HG03354 (cell line): Measurements from ENCODE around the gene SUN5.

Experiments used
- ATAC-seq: cut with Tn5 transposase; IDR thresholded peaks from one replicate; pipeline ENCODE4 v1.9.1; 2021; ENCODE audit warnings: mild to moderate bottlenecking; ENCODE audit not compliant: unreplicated experiment, poor library complexity, severe bottlenecking

SUN5 gene

DNA sequence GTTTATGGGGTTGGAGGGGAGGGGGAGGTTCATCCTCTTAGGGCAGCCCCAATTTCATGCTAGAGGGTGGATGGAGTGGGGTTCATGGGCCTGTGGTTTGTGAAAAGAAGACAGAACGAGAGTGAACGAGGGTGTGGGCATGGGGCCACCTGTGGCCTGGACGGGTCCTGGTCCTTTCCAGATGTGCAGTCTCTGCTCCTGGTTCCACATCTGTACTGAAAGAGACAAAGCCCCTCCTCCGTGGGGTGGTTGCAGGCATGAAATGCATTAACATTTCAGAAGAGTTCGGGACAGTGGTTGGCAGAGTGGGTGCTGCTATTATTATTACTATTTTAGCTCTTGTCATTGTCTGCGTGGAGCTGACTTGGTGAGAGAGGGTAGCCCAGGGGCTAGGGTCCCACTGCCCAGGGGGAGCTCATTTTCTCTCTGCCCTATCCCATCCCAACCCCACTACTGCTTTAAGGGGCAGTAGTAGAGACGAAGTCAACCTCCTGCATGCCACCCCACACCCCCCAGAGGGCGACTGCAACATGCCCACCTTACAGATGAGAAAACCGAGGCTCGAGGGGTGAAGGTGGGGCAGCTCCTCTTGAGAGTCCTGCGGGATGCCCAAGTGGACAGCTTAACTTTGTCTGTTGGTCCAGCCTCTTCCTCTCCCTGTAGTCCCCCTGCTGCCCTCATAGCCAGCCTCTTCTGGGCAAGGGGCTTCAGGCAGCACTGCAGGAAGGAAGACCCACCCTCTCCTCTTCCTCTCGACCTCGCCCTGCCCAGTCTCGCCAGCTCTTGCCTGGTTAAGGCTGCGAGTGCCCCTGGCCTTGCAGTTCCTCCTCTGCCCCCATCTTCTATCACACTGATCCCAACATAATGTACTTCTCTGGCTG lies 11.7 kb upstream of the SUN5 start:
- ATAC-seq = no peak

GRCh38 chr20:33015114-33015484 lies 10.9 kb upstream of the SUN5 start:
- no peak for ATAC-seq

DNA sequence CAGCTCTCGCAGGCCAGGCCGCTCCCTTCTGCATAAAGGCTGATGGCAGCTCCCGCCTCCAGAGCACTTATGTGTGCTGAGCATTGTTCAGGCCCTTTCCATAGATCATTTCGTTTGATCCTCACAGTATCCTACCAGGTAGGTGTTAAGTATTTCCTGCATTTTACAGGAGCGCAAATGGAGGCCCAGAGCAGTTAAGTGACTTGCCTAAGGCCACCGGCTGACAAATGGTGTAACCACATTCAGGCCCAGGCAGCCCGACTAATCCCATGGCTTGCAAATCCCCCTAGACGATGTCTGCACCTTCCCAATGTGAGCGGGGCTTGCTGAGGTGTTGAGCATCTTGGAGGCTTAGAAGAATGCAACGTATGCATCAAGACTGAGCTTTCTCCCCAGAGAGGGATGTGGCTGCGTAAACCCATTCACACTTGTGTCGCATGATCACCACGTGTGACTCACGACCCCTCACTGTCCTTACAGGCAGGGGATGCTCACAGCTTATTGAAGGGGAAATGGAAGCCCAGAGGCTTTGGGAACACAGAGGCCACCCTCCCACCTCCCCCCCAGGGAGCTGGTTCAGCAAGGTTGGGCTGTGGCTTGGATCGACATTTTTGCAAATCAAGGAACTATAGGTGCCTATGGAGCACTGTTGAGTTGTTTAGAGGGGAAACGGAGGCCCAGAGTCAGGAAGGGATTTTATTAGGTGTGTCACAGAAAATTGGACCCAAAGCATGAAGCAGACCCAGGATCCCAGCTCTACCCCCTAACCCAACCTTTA lies 10.3 kb upstream of the SUN5 start:
- ATAC-seq = no peak

GRCh38 chr20:33013701-33014326 lies 9.6 kb upstream of the SUN5 start:
- no peak for ATAC-seq

DNA sequence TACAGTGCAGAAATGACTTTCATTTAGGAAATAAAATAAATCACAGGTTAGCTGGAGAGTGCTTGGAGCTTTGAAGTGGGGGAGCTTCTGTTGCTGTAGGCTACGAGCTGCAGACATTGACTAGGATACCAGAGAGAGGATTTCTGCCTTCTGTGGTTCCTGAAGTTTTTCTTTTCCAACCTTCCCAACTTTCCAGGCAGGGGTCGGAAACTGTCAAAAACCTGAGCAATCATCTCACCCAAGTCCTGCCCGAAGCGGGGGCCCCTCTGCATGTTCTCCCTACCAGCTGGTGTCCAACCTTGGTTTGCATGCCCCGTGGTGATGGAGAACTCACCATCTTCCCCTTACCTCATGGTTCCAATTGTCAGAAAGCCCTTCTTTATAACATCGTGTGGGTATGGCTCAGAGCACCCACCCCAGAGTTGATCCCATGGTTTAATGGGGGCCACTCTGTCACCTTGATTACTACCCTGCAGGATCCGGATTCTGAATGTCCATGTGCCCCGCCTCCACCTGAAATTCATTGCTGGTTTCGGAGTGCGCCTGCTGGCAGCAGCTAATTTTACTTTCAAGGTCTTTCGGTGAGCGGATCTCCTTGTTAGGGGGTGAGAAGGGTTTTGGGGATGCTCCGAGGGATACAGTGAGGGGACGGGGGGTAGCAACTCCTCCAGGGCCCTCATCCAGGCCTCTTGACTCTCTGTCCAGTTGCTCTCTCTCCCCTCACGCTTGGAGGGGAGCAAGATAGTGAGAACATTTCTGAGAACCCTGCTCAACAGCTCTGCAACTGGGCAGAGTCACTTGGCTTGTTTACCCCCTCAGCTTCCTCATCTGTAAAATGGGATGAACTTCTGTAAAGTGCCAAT lies 8.3 kb upstream of the SUN5 start:
- ATAC-seq = no peak

DNA sequence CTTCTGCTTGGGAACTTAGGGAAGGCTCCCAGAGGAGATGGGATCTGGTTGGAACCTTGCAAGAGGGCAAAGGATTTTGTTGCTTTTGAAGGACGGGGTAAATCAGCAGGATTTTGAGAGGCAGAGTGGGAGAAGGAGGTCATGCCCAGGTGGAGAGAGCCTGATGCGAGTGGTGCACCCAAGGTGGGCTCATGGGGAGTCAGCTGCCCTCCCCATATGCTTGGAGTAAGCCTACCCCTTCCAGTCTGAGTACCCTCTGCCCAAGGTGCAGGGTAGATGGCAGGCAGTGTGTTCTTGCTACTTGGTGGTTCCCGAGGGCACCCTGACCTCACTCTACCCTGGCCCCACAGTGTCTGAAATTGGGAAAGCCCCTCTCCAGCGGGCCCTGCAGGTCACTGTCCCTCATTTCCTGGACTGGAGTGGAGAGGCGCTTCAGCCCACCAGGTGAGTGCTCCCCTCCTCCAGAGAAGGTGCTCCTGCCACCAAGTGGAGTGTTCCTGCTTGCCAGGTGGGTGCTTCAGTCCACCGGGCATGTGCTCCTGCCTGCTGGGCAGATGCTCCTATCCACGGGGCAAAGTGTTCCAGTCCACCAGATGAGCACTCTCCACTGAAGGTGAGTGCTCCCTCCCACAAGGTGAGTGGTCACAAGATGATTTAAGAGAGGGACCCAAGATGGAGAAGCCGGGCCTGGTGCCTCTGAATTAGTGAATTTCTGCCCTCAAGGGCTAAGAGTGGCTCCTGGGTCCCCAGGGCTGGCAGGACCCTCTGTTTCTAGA lies 6.6 kb upstream of the SUN5 start:
- no peak for ATAC-seq

DNA sequence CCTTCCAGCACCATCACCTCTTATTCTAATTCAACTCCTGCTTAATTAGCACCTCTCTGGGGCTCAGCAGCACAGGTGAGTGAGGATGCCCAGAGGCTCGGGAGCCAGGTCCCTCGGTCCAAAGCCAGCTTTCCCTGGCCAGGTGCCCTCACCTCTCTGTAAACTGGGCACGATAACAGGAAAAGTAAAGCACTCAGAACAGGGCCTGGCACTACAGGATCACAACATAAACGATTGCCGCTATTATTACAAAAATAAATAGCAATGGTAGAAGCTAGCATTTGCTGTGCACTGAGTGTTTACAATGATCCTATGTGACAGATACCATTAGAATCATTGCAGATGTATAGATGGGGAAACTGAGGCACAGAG lies 5.9 kb upstream of the SUN5 start:
- no peak for ATAC-seq

- no peak for ATAC-seq
Measured at GRCh38 chr20:33009214-33010132, 5.2 kb upstream of the SUN5 start.

GRCh38 chr20:33008336-33009213 lies 4.3 kb upstream of the SUN5 start:
- no peak for ATAC-seq

GRCh38 chr20:33007376-33008335 lies 3.4 kb upstream of the SUN5 start, which contains the start of gene BPIFB2:
BPIFB2 (plus strand) TSS chr20:33007704; CDS start chr20:33008575, 871 bp downstream.
- ATAC-seq = no peak

- ATAC-seq = no peak
Measured at GRCh38 chr20:33006776-33007375, 2.6 kb upstream of the SUN5 start.

DNA sequence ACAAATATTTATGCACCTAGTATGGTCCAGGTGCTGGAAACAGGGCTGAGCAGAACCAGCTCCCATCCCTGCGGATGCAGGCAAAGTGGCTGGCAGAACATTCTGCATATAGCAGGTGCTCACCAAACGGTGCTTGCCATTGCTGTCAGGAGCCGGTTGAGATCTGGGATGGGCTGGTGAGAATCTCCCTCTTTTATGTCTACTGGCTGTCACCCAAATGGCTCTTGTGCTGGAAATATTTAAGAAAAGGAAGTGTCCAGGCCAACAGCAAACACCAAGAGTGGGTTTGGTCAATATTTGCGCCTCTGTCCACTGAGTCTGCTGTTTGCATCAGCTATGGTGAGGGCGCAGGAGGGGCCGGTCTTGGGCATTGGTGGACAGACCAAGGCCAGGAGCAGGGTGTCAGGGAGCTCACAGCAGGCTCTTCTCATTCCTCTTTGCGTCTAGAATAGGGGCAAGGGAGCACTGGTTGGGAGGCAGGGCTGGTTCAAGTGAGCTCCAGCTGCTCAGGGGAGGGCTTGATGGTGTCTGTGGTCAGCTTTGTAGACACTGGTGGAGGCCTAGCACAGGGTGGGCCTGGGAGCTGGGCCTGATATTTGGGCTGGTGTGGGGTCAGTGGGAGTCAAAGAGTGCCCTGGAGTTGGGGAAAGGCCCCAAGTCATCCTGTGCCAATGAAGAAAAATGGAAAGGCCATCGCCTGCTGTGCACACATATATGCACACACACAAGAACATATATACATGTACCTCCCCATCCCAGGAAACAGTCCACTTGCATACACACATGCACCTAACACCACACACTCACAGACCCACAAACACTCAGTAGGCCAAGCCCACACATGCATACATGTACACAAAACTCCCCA lies 1.9 kb upstream of the SUN5 start:
- no peak for ATAC-seq

- no peak for ATAC-seq
Measured at GRCh38 chr20:33005132-33005566, 916 bp upstream of the SUN5 start.

DNA sequence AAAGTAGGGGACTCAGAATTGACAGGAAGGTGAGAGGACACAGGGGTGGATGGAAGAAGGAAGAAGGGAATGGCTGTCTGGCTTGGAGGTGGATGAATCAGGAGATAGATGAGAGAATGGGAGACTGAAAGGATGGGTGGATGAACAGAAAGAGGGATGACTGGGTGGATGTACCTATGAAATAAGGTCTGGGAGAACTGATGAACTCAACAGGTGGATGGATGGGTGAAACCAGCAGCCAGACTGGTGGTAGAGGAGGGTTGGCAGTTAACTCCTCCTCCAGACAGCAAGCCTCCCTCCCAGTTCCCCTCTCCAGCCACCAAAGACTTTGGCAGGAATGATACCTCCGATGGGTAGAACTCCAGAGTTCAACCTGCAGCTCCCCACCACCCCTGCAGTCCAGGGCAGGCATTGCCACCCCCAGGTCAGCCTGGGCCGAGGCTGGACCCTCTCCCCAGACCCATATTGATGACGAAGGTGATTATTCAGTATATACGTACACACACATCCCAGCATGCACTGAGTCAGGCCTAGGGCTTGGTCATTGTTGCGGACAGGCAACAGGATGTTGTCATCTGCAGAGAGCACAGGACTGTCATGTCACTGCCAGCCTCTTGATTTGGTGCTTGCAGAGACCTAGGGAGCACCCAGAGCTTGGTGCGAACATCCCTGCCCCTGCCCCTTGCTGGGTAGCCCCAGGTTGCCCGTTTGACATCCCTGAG lies 2.0 kb downstream of the SUN5 start:
- no peak for ATAC-seq
